ENCODE data around the gene GNAZ. TPM values are rescaled to one million over a fixed set of nuclear protein-coding genes. Genes with fewer than 3 reads are reported as not detected.
A peak's percentile ranks its signal among the peaks of the same experiment; 100 is the strongest.

The GNAZ gene
- total and polyA plus RNA-seq, 2 of the 8 experiments (the other 6 are each of a cell fraction or from before 2014, with no cell fraction given): 6.6 to 9.6 TPM

DNA sequence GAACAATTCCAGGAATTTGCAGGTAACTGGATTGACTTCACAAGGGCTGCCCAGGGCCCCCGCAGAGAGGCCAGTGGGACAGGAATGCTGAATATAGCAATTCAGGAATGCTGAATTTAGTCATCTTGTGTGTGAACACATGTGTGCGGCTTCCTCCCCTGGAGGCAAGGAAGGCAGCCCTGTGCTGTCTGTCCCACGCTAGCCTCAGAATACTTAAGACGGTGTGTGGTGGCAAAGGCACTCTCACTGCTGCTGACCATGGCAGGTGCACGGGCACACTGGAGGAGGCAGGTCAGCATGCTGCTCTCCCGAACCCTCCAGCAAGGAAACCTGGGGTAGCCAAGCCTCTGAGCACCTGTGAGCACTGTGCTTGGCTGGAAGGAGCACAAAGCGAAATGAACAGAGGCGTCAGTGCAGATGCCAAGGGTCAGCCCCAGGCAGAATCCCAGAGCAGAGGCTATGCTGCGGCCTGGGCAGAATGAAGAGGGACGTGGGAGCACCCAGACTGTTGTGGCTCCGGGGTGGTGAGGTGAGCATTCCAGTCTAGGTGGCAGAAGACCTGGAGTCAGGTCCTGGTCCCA, 2.7 kb downstream of the GNAZ start:
- TF ChIP-seq SRF (IDR thresholded peaks at IDR 0.05; ENCODE audit: low read depth, low read length) (no peak), HDAC2 (IDR thresholded peaks at IDR 0.05; ENCODE audit: borderline replicate concordance in 1 of 2, low read depth in 2 of 2, low read length in 2 of 2) (no peak)
- Histone ChIP-seq H2BK5ac (ENCODE audit: low read depth, low read length) (no peak overlapping the region), H2BK15ac (ENCODE audit: low read length) (no peak overlapping the region), H4K5ac (ENCODE audit: insufficient read length, low read depth, low read length) (no peak overlapping the region), H3K27ac (ENCODE audit: low read depth, low read length) (no peak overlapping the region), H3K18ac (ENCODE audit: extremely low read depth, low read length) (no peak overlapping the region), H3K79me1 (ENCODE audit: low read depth, low read length) (no peaks in the 10 kb centered on the region; the same call in 1 of the 2 replicates), H2BK12ac (ENCODE audit: low read depth, low read length) (0 out of 2 replicates have a peak overlapping the region, but pooled peaks have one; percentile 50), H3K4me1 (replicated peaks in 1 of 4; ENCODE audit: control insufficient read depth in 3 of 4, insufficient read depth in 4 of 4, low read length in 3 of 4) (peaks cover 0 to 10% (median 5%) of the 10 kb centered on the region in 4 experiments; a peak in 5 of 7 replicates), H2AFZ (ENCODE audit: low read length) (no peak overlapping the region), H3K9me3 (ENCODE audit: insufficient read depth in 2 of 2, low read depth in 1 of 2, low read length in 1 of 2) (no peaks in the 10 kb centered on the region), H4K91ac (replicated peaks; ENCODE audit: insufficient read length, low read length) (no peak overlapping the region), H3K9ac (replicated peaks in 1 of 4; ENCODE audit: extremely low read depth in 1 of 4, low read depth in 3 of 4, low read length in 3 of 4) (no peak overlapping the region), H3K56ac (replicated peaks; ENCODE audit: insufficient read length, low read depth, low read length) (no peak overlapping the region), H3K14ac (ENCODE audit: insufficient read length) (no peak overlapping the region), H3K23ac (ENCODE audit: insufficient read length) (no peak overlapping the region), H2BK120ac (replicated peaks; ENCODE audit: low read depth, low read length) (no peak overlapping the region), H2BK20ac (ENCODE audit: low read length) (no peak overlapping the region), H3K4ac (replicated peaks; ENCODE audit: insufficient read length, low read depth, low read length) (no peak overlapping the region), H3K27me3 (replicated peaks in 1 of 4; ENCODE audit: control insufficient read depth in 3 of 4, extremely low read depth in 1 of 4, insufficient read depth in 3 of 4, low read length in 3 of 4) (peaks cover 6 to 39% (median 34%) of the 10 kb centered on the region in 4 experiments), H3K79me2 (ENCODE audit: control insufficient read depth in 1 of 2, insufficient read depth in 2 of 2, low read length in 2 of 2) (no peaks in the 10 kb centered on the region), H4K20me1 (replicated peaks in 1 of 2; ENCODE audit: control insufficient read depth in 1 of 2, insufficient read depth in 2 of 2, low read length in 2 of 2) (peaks cover 6 to 22% of the 10 kb centered on the region in 2 experiments), H4K8ac (ENCODE audit: extremely low read depth, insufficient read depth, low read length) (no peak overlapping the region; the same call in 1 of the 2 replicates), H3K36me3 (ENCODE audit: control insufficient read depth in 2 of 4, insufficient read depth in 4 of 4, low read length in 3 of 4) (no peaks in the 10 kb centered on the region), H3K23me2 (ENCODE audit: low read depth, low read length) (peaks cover 11% of the 10 kb centered on the region; the same call in 1 of the 2 replicates), H3K4me2 (ENCODE audit: insufficient read depth in 1 of 2, low read depth in 2 of 2, low read length in 2 of 2) (no peak overlapping the region), H2AK5ac (ENCODE audit: low read depth, low read length) (0 out of 2 replicates have a peak overlapping the region, but pooled peaks have one; percentile 88), H3K4me3 (ENCODE audit: extremely low read depth in 1 of 4, insufficient read depth in 2 of 4, low read depth in 3 of 4, low read length in 4 of 4) (no peak overlapping the region)
- WGBS, 2 experiments (ENCODE audit: extremely low coverage in 1 of 2, insufficient coverage in 1 of 2, insufficient read length in 1 of 2, insufficient replicate concordance in 2 of 2, low coverage in 1 of 2, low lambda C conversion rate in 2 of 2, missing lambda C conversion rate in 1 of 2): 91% methylated on average over 11 of the region's 11 CpGs; no CpG with 5 or more reads in 1 of the 2 experiments
- ChIA-PET CTCF (ENCODE audit: partially characterized antibody) (interaction anchor here (0.6 to 5.2 kb wide), 4 partner anchors 10 to 251 kb away, joined by 3 to 25 read pairs (median 4); no protein-coding TSS in a partner anchor), POLR2A (ENCODE audit: partially characterized antibody) (interaction anchor here (1.6 kb wide), 1 partner anchor 15 kb away, joined by 3 read pairs; no protein-coding TSS in a partner anchor)
- no peak for FAIRE-seq
- no peak for DNase-seq (ENCODE audit: low read depth in 1 of 2, low spot score in 2 of 2)
